Thyroid gland (tissue), 4 donors: ENCODE measurements around the gene OBI1.

Source experiments
- POLR2A ChIP-seq, 2 donors: fragments of 450-650 bp; IDR thresholded peaks; one replicate each; pipeline ENCODE4 v1.6.1; 2017; ENCODE audit warnings: antibody characterized with exemption in 2 of 2, mild to moderate bottlenecking in 2 of 2, moderate library complexity in 1 of 2
- TF ChIP-seq, protein P1 (sequence below), 6 experiments: fragments of 200-600 bp in 3 of 6; fragments of 450-650 bp in 3 of 6; sonication (generic) in 3 of 6; IDR thresholded peaks; one replicate each; pipeline ENCODE4 v1.5.1; 2016 to 2019; ENCODE audit warnings: antibody characterized with exemption in 6 of 6, mild to moderate bottlenecking in 2 of 6, inconsistent platforms in 1 of 6, moderate library complexity in 1 of 6

DNA sequence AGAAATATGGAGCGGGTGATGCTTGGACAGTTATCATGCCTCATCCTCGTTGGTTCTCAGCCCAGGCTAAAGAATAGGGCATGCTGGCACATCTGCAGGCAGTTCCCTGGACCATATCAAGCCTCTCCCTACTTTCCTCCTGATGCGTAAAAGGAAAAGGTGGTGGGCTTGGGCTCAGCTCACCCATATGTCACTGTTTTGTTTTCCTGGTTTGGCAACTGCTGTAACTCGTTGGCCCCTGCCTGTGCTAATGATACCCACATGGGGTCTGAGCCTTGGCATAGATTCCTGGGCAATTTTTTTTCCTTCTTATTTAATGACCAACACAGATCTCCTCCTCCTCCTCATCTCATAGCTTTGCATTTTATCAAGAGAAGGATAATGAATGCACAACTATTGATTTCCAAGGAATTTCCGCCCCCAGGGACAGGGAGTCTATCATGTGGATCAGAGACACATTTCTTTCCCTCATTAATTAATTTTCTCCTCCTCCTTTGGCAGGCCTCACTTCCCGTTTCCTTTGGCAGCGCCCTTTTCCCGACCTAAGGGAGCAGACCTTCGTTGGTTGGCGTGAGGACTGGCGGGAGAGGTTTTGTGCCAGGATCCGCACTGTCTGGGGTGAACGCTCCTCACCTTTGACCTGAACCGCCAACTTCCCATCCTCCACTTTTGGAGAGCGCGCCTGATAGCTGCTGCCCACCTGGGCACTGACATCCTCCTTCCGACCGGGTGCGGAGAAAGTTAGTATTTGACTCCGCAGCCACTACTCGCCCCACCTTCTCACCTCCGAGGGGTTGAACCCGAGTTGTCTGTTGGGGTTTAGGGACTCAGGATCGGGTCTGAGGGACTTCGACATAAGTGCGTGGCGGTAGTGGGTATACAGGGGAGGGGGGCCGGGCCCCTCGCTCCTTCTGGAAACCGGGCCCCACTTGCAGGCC, 52.2 kb downstream of the OBI1 start:
- TF ChIP-seq, protein P1, sequence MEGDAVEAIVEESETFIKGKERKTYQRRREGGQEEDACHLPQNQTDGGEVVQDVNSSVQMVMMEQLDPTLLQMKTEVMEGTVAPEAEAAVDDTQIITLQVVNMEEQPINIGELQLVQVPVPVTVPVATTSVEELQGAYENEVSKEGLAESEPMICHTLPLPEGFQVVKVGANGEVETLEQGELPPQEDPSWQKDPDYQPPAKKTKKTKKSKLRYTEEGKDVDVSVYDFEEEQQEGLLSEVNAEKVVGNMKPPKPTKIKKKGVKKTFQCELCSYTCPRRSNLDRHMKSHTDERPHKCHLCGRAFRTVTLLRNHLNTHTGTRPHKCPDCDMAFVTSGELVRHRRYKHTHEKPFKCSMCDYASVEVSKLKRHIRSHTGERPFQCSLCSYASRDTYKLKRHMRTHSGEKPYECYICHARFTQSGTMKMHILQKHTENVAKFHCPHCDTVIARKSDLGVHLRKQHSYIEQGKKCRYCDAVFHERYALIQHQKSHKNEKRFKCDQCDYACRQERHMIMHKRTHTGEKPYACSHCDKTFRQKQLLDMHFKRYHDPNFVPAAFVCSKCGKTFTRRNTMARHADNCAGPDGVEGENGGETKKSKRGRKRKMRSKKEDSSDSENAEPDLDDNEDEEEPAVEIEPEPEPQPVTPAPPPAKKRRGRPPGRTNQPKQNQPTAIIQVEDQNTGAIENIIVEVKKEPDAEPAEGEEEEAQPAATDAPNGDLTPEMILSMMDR (IDR thresholded peaks at IDR 0.05): no peak
- TF ChIP-seq POLR2A (IDR thresholded peaks at IDR 0.05): no peak
